ENCODE results near the gene FAM120B. TPM values are rescaled to one million over a fixed set of nuclear protein-coding genes. Genes with fewer than 3 reads are reported as not detected.

Gene FAM120B
- total RNA-seq, 2 experiments from 2014 or later, result 23.9 to 25.0 TPM

DNA sequence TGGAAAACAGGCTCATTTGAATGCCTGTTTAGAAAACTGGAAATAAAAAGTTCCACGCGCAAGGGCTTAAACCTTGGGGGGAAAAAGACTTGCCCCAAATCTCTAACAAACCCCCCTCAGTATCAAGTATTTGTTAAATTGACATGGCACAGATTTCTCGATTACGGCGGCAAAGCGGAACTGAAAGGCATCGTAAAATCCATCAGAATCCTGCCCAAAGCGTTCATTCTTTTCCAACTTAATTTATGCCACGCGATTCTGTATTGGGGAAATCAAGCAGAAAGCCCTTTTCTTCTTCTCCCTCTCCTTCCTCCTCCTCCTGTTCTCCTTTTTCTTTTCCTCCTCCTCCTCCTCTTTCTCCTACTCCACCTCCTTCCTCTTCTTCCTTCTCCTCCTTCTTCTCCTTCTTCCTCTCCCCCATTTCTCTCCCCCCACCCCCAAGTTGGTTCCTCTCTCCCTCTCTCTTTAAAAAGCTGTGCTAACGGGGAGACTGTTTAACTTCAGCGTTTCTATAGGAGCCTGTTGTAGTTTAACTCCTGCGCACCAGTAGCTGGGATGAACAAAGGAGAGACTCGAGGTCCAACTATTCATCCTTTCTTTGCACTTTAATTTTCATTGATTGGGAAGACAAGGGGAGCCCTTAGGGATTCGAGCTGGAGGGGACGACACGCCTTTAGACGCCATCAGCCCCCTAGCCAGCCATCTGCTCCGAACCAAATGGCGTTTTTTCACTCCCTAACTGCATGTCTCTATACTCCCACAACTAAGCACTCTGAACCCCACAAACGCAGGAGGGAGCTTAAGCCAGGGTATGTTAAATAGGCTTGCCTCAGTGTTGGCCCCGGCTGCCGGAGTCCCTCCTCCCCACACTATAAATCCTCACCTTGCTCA is 13.0 kb upstream of the FAM120B start:
- DNase-seq, result no peak
- Mint-ChIP-seq H3K4me1 (peaks cover 40% of the 10 kb centered on the region), H3K27me3 (peaks cover 67% of the 10 kb centered on the region), H3K9me3 (no peaks in the 10 kb centered on the region), H3K27ac (no peak overlapping the region), H3K36me3 (ENCODE audit: low read depth) (peaks cover 4% of the 10 kb centered on the region), H3K4me3 (no peak overlapping the region)
- POLR2A ChIA-PET, result interaction anchor here (0.6 to 1.4 kb wide), 3 partner anchors 13 to 504 kb away, joined by 3 to 7 read pairs (median 4); partner anchors contain the start of gene FAM120B
- CTCF ChIA-PET, result interaction anchor here (3.0 kb wide), 1 partner anchor 462 kb away, joined by 11 read pairs; no protein-coding TSS in a partner anchor

DNA sequence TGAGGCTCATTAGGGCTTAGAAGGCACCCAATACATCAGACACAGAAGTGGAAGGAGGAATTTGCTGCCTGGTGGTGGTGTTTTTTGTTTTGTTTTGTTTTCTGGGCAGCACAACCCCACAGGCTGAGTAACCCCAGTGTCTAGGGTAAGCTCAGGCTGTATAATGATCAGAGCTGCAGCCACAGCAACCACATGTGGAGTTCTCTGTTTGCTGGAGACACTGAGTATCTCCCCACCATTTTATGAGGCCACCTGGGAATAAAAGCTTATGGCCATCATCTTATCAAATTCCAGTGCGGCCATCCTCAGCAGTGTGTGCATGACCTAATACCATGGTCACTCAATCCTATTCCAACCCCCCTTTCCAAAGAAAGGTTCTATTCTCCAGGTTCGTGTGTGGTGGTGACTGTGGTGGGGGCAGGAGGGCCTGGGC is 12.2 kb upstream of the FAM120B start:
- no peak overlapping the region for H3K27ac Mint-ChIP-seq
- peaks cover 37% of the 10 kb centered on the region for H3K4me1 Mint-ChIP-seq
- POLR2A ChIA-PET, result interaction anchor here (1.0 to 1.4 kb wide), 2 partner anchors 12 to 13 kb away, joined by 4 to 7 read pairs; partner anchors contain the start of gene FAM120B
- H3K27me3 Mint-ChIP-seq, result peaks cover 69% of the 10 kb centered on the region
- CTCF ChIA-PET, result interaction anchor here (3.0 kb wide), 1 partner anchor 462 kb away, joined by 11 read pairs; no protein-coding TSS in a partner anchor
- no peaks in the 10 kb centered on the region for H3K9me3 Mint-ChIP-seq
- H3K36me3 Mint-ChIP-seq (ENCODE audit: low read depth), result no peaks in the 10 kb centered on the region
- no peak for DNase-seq
- no peak overlapping the region for H3K4me3 Mint-ChIP-seq

DNA sequence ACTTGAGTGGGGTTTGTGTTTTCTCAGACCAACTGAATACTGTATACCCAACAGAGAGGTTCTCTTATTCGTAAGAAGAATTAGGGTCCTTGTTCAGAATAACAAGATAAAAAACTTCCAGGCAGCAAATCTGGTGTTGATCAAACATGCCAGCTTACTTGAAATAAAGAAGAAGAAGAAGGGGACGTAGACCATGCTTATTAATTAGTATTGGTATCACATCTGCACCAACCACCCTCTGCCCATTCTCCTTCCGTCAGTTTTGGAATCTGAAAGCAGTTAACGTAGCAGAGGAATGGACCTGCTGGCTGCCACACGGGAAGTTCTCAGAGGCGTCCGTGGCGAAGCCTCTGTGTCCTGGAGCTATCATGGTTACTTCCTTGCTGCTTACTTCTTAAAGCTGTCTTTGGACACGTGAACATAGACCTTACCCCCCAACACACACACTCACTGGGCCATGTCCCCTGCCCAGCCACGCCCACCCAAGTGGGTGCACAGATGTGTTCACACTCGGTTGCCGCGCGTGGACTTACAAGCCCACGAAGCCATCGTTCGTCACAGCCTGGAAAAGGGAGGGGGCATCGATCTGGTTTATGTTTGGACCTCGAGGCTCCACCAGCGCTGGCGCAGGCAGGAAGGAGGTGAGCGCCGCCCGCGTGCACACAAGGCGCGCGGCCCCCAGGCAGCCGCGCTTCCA is 11.6 kb upstream of the FAM120B start:
- Mint-ChIP-seq H3K9me3 (no peaks in the 10 kb centered on the region), H3K27me3 (peaks cover 74% of the 10 kb centered on the region), H3K4me3 (no peak overlapping the region), H3K4me1 (peaks cover 37% of the 10 kb centered on the region), H3K27ac (no peak overlapping the region), H3K36me3 (ENCODE audit: low read depth) (no peaks in the 10 kb centered on the region)
- ChIA-PET POLR2A (interaction anchor here (1.4 kb wide), 1 partner anchor 11 kb away, joined by 4 read pairs; the partner anchor contains the start of gene FAM120B), CTCF (no interaction called here)
- no peak for DNase-seq

DNA sequence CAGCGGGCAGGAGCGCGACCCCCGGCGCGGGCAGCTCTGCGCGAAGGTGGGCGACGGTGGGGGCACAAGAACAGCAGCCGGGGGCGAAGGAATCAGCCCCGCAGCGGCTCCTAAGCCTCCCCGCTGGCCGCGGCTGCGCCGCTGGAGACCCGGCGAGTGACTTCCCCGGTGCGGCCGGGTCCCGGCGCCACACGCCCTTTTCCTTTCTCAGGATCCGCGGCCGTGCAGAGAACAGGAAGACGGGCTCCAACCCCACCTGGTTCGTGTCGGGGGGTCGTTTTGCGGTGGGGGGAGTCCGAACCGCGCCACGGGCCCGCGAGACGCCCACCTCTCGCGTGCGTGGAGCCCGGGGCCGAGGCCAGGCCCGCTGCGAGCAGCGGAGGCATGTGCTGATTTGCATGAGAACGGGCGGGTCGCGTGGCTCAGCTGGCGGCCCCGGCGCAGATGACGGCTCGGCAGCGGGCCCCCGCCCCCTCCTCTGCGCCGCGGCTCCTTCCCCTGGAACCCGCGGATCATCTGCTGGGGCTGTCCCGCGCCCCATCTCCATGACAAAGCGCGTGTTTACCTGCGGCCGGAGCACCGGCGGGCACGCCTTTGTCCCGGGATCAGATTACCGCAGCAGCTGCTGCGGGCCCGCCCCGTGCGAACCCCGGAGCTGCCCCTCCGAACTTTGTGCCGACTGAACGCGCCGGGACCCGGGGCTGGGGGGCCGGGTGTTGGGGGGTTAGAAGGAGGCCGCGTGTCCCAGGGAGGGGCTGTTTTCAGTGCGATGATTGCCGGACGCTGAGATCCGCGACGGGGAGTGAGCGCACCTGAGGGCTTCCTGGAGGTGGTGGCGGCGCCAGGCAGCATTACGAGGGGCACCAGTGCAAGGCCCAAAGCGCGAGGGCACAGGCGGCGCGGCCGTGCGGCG is 10.8 kb upstream of the FAM120B start:
- Mint-ChIP-seq H3K27me3 (peaks cover 77% of the 10 kb centered on the region), H3K9me3 (no peaks in the 10 kb centered on the region), H3K27ac (no peak overlapping the region), H3K4me3 (peak overlapping the region; percentile 51), H3K36me3 (ENCODE audit: low read depth) (no peaks in the 10 kb centered on the region), H3K4me1 (peaks cover 30% of the 10 kb centered on the region)
- ChIA-PET POLR2A (no interaction called here), CTCF (no interaction called here)
- no peak for DNase-seq

DNA sequence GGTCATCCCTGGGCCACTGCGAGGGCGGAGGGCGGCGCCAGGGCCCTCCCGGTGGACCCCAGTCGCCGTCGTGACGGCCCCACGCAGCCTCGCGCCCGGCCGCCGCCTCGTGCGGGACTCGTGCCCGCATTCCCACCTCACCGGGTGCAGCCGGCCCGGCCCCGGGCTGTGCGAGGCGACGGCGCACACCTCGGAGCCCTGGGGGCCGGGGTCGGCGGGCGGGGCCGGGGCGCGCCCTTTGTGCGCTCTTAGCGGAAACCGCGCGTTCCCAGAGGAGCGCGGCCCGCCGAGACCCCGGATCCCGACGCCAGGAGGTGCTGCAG is 10.2 kb upstream of the FAM120B start:
- H3K27me3 Mint-ChIP-seq, result peaks cover 78% of the 10 kb centered on the region
- no peak overlapping the region for H3K4me3 Mint-ChIP-seq
- H3K27ac Mint-ChIP-seq, result no peak overlapping the region
- no peak for DNase-seq
- peaks cover 28% of the 10 kb centered on the region for H3K4me1 Mint-ChIP-seq
- CTCF ChIA-PET, result no interaction called here
- H3K36me3 Mint-ChIP-seq (ENCODE audit: low read depth), result peaks cover under 1% of the 10 kb centered on the region
- POLR2A ChIA-PET, result no interaction called here
- H3K9me3 Mint-ChIP-seq, result peaks cover under 1% of the 10 kb centered on the region

- POLR2A ChIA-PET, result no interaction called here
- DNase-seq, result no peak
- no peak overlapping the region for H3K27ac Mint-ChIP-seq
- CTCF ChIA-PET, result no interaction called here
- peaks cover 79% of the 10 kb centered on the region for H3K27me3 Mint-ChIP-seq
- H3K9me3 Mint-ChIP-seq, result peaks cover 5% of the 10 kb centered on the region
- no peak overlapping the region for H3K4me3 Mint-ChIP-seq
- H3K4me1 Mint-ChIP-seq, result peaks cover 25% of the 10 kb centered on the region
- peaks cover 3% of the 10 kb centered on the region for H3K36me3 Mint-ChIP-seq (ENCODE audit: low read depth)
Observed at GRCh38 chr6:170296746-170297575, 9.6 kb upstream of the FAM120B start.

DNA sequence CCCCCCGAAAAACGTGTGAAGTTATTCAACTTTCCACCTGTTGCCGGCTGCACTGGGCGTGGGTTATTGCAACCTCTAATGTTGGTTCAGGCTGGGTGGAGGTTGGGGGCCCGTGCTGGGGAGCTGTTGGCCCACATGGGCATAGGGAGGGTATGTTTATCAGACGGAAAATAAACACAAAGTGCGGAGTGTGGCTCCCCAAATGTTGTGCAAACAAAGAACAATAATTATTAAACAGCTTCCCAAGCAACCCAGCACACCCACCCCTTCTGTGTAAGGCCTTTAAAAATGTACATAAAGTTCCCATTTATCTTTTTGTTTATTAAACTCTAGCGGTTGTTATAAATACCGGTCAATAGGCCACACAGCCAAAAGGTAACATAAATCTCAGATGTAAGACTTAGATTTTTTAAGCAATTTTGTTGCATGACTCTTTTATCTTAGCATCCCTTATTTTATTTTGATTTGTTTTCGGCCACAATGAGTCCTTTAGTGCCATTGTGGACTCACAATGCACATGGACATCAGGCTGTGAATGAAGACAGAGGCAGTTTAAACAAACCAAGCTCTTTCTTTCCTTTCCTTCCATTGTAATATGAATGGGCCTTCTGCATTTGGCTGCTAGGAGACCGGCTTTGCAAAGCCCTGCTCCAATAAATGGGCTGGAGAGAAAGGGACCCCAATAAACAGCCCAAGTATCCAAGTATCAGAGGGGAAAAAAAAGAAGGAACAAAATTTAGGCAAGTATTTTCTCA is 8.8 kb upstream of the FAM120B start:
- no peak overlapping the region for H3K4me3 Mint-ChIP-seq
- H3K9me3 Mint-ChIP-seq, result peaks cover 5% of the 10 kb centered on the region
- H3K27me3 Mint-ChIP-seq, result peaks cover 77% of the 10 kb centered on the region
- no peak overlapping the region for H3K27ac Mint-ChIP-seq
- POLR2A ChIA-PET, result no interaction called here
- H3K4me1 Mint-ChIP-seq, result peaks cover 17% of the 10 kb centered on the region
- CTCF ChIA-PET, result no interaction called here
- DNase-seq, result no peak
- peaks cover 3% of the 10 kb centered on the region for H3K36me3 Mint-ChIP-seq (ENCODE audit: low read depth)

GRCh38 chr6:170298688-170299087 is 7.9 kb upstream of the FAM120B start:
- CTCF ChIA-PET, result no interaction called here
- H3K27ac Mint-ChIP-seq, result no peak overlapping the region
- no peak for DNase-seq
- POLR2A ChIA-PET, result no interaction called here
- peaks cover 5% of the 10 kb centered on the region for H3K9me3 Mint-ChIP-seq
- H3K4me3 Mint-ChIP-seq, result no peak overlapping the region
- peaks cover 14% of the 10 kb centered on the region for H3K4me1 Mint-ChIP-seq
- peaks cover 3% of the 10 kb centered on the region for H3K36me3 Mint-ChIP-seq (ENCODE audit: low read depth)
- peaks cover 68% of the 10 kb centered on the region for H3K27me3 Mint-ChIP-seq

GRCh38 chr6:170301184-170301583 is 5.4 kb upstream of the FAM120B start:
- Mint-ChIP-seq H3K27me3 (peaks cover 59% of the 10 kb centered on the region), H3K9me3 (peaks cover 5% of the 10 kb centered on the region), H3K4me1 (peaks cover 8% of the 10 kb centered on the region), H3K27ac (no peak overlapping the region), H3K36me3 (ENCODE audit: low read depth) (peaks cover 3% of the 10 kb centered on the region), H3K4me3 (no peak overlapping the region)
- CTCF ChIA-PET, result no interaction called here
- POLR2A ChIA-PET, result no interaction called here
- DNase-seq, result no peak

DNA sequence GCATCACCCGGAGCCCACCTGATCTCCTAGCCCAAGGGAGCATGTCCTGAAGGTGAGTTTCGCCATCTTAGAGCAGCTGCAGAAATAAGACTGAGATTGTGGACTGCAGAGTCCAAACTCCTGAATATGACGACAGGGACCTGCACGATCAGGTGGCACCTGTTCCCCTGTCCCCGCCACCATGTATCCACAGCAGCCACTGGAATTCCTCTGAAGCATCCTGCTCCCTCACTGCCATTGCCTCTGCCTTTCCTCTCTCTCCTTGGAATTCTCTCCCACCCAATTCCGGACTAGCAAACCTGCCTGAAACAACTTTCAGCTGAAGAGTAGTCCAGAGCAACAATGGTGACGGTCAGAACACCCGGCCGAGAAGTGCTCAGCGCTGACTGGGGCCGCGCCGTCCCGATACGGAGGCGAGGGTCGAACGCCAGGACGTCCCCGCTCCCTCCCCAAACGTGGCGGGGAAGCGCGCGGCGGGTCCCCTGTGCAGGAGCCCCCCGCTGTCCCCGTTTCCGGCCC is 694 bp upstream of the FAM120B start:
- H3K27ac Mint-ChIP-seq, result no peak overlapping the region
- peaks cover 24% of the 10 kb centered on the region for H3K36me3 Mint-ChIP-seq (ENCODE audit: low read depth)
- peaks cover 5% of the 10 kb centered on the region for H3K9me3 Mint-ChIP-seq
- no peak for DNase-seq
- peaks cover 26% of the 10 kb centered on the region for H3K4me1 Mint-ChIP-seq
- peak overlapping the region; percentile 67 for H3K4me3 Mint-ChIP-seq
- POLR2A ChIA-PET, result interaction anchor here (0.7 to 1.7 kb wide), 5 partner anchors 11 to 278 kb away, joined by 3 to 5 read pairs (median 3); partner anchors contain the start of gene PDCD2
- peaks cover 22% of the 10 kb centered on the region for H3K27me3 Mint-ChIP-seq
- CTCF ChIA-PET, result no interaction called here

DNA sequence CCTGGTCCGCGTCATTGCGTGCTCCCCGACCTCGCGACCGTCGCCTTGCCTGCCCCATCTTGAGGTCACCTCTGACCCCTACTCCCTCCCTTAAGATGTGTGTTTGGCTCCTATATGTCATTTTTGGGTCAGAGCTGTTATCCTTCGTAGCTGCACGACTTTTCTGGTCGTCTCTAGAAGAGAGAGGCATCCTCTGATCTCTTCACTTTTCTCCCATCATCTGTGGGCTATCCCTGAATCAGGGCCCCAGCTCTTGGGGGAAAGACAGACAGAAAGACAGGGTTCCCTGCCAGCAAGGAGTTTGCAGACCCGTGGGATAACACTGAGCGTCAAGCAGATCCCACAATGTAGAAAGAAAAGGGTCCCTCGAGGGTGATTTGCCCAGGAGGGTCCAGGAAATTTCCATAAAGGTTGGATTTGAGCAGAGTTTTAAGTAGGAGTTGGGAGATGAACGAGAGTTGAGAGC is 555 bp downstream of the FAM120B start:
- POLR2A ChIA-PET, result interaction anchor here (0.6 to 2.0 kb wide), 9 partner anchors 13 to 606 kb away, joined by 3 to 7 read pairs (median 5); partner anchors contain the start of genes C6orf120, DLL1, PSMB1 and WDR27
- CTCF ChIA-PET, result no interaction called here
- Mint-ChIP-seq H3K4me1 (peaks cover 30% of the 10 kb centered on the region), H3K36me3 (ENCODE audit: low read depth) (peaks cover 26% of the 10 kb centered on the region), H3K27ac (peak overlapping the region; percentile 90), H3K27me3 (peaks cover 13% of the 10 kb centered on the region), H3K4me3 (peak overlapping the region; percentile 88), H3K9me3 (no peaks in the 10 kb centered on the region)
- DNase-seq, result no peak
